GM12878 (cell line): ENCODE data around the gene CNPY1. TPM values are rescaled to one million over a fixed set of nuclear protein-coding genes. Genes with fewer than 3 reads are reported as not detected.

Experiments
- ATAC-seq: fragments of 200-7000 bp; cut with Tn5 transposase; 3 replicates; pipeline ENCODE4 v1.9.1; 2020; ENCODE audit warnings: mild to moderate bottlenecking, moderate library complexity
- BruUV-seq: library from RNA; stranded (reverse); fragments of 400-500 nt; replicated peaks from 2 replicates; lab custom pipeline; 2021; lab: Mats Ljungman, UMichigan
- CTCF ChIA-PET: fragments of 300-600 bp; sonication (Branson Sonifier 250); formaldehyde crosslinking; extraction: SDS; loops from one replicate; lab custom pipeline; 2021; ENCODE audit warnings: inconsistent platforms; lab: Yijun Ruan, JAX
- POLR2A ChIA-PET: fragments of 350-600 bp; formaldehyde crosslinking; extraction: SDS; loops from one replicate; lab custom pipeline; 2021; ENCODE audit warnings: inconsistent platforms; lab: Charles Lee
- RAD21 ChIA-PET: fragments of 300-600 bp; sonication (Branson Sonifier 250); formaldehyde crosslinking; loops from one replicate; lab custom pipeline; 2023; ENCODE audit warnings: antibody characterized with exemption; ENCODE audit not compliant: unreplicated experiment; lab: Charles Lee
- SMC1A ChIA-PET: fragments of 300-600 bp; sonication (Branson Sonifier 250); formaldehyde crosslinking; loops from one replicate; lab custom pipeline; 2023; ENCODE audit not compliant: unreplicated experiment, uncharacterized antibody; lab: Charles Lee
- DNase-seq: peaks from one replicate; pipeline ENCODE4 v3.0.0-alpha.2; 2011; ENCODE audit warnings: low read depth, low spot score
- FAIRE-seq: peaks from 3 replicates; lab custom pipeline; 2011; peaks lifted over from hg19 to GRCh38; lab: Jason Lieb, UNC
- H2AFZ ChIP-seq: 2 replicates; pipeline ENCODE4 v1.6.0; 2011; ENCODE audit warnings: low read depth, low read length, control low read depth; ENCODE audit not compliant: control insufficient read depth
- H3K27ac ChIP-seq: 2 replicates; pipeline ENCODE4 v1.5.1; 2011; ENCODE audit warnings: control low read depth; ENCODE audit not compliant: control insufficient read depth, insufficient read depth
- H3K27me3 ChIP-seq, 2 experiments: replicated peaks in 1 of 2; 2 replicates each; pipeline versions ENCODE4 v1.6.0 to v1.6.1; 2011; ENCODE audit warnings: low read length in 1 of 2; ENCODE audit not compliant: control insufficient read depth in 2 of 2, insufficient read depth in 2 of 2
- H3K36me3 ChIP-seq, 2 experiments: 2 replicates each; pipeline ENCODE4 v1.5.1; 2011; ENCODE audit warnings: low read length in 1 of 2; ENCODE audit not compliant: control insufficient read depth in 2 of 2, insufficient read depth in 2 of 2
- H3K4me1 ChIP-seq: 2 replicates; pipeline ENCODE4 v1.6.1; 2011; ENCODE audit warnings: mild to moderate bottlenecking, low read length, moderate library complexity, mixed read lengths; ENCODE audit not compliant: control insufficient read depth, insufficient read depth
- H3K4me2 ChIP-seq: 2 replicates; pipeline ENCODE4 v1.6.0; 2011; ENCODE audit warnings: control low read depth; ENCODE audit not compliant: control insufficient read depth, insufficient read depth
- H3K4me3 ChIP-seq: fragments of 200-600 bp; sonication (generic); 2 replicates; pipeline ENCODE4 v1.5.1; 2016
- H3K79me2 ChIP-seq: 2 replicates; pipeline ENCODE4 v1.6.0; 2011; ENCODE audit warnings: low read length; ENCODE audit not compliant: control insufficient read depth, insufficient read depth
- H3K9ac ChIP-seq: 2 replicates; pipeline ENCODE4 v1.8.0; 2011; ENCODE audit warnings: low read length, control low read depth, mixed read lengths; ENCODE audit not compliant: control insufficient read depth, insufficient read depth
- H3K9me3 ChIP-seq: replicated peaks from 3 replicates; pipeline ENCODE4 v1.5.1; 2011; ENCODE audit warnings: mild to moderate bottlenecking, low read length; ENCODE audit not compliant: control insufficient read depth, insufficient read depth
- H4K20me1 ChIP-seq: 2 replicates; pipeline ENCODE4 v1.6.0; 2011; ENCODE audit not compliant: control insufficient read depth, insufficient read depth
- ASH2L ChIP-seq: fragments of 300-600, 200-600 bp; sonication (generic); IDR thresholded peaks from 2 replicates; pipeline ENCODE4 v1.6.1; 2017; ENCODE audit warnings: low read depth, mild to moderate bottlenecking, borderline replicate concordance
- CBX3 ChIP-seq: fragments of 200-600 bp; sonication (generic); IDR thresholded peaks from 2 replicates; pipeline ENCODE4 v1.6.1; 2016; ENCODE audit warnings: low read depth, borderline replicate concordance
- E2F8 ChIP-seq: fragments of 450-650 bp; IDR thresholded peaks from 2 replicates; pipeline ENCODE4 v1.6.1; 2018; ENCODE audit warnings: mild to moderate bottlenecking, low read depth, moderate library complexity; ENCODE audit not compliant: partially characterized antibody
- IKZF2 ChIP-seq, 2 experiments: fragments of 450-650 bp; IDR thresholded peaks; 2 replicates each; pipeline ENCODE4 v1.6.1; 2017; ENCODE audit warnings: mild to moderate bottlenecking in 2 of 2, moderate library complexity in 2 of 2
- RAD21 ChIP-seq: IDR thresholded peaks from 2 replicates; pipeline ENCODE4 v1.6.1; 2011; ENCODE audit warnings: mild to moderate bottlenecking, low read depth, low read length, moderate library complexity; ENCODE audit not compliant: insufficient read depth
- SMARCA5 ChIP-seq: fragments of 450-650 bp; IDR thresholded peaks from 2 replicates; pipeline ENCODE4 v1.6.1; 2017; ENCODE audit warnings: mild to moderate bottlenecking
- TBL1XR1 ChIP-seq: IDR thresholded peaks from 2 replicates; pipeline ENCODE4 v1.6.1; 2012; ENCODE audit warnings: low read depth, low read length, improper control_type of control experiment
- TCF12 ChIP-seq: IDR thresholded peaks from 2 replicates; pipeline ENCODE4 v1.6.1; 2011; ENCODE audit warnings: low read depth, mild to moderate bottlenecking, low read length
- ZBTB4 ChIP-seq: fragments of 450-650 bp; formaldehyde crosslinking; IDR thresholded peaks from 2 replicates; pipeline ENCODE4 v1.4.0; 2022; ENCODE audit warnings: mild to moderate bottlenecking, moderate library complexity
- WGBS: methylation state at CpG from one replicate; pipeline ENCODE4 v1.1.6; 2016; ENCODE audit warnings: low lambda C conversion rate; ENCODE audit not compliant: insufficient replicate concordance, insufficient coverage; ENCODE audit errors: missing lambda C conversion rate; 5-methylcytosine and 5-hydroxymethylcytosine counted together
- in situ Hi-C: fragments of 300-500 bp; cut with MboI; formaldehyde crosslinking; loops from 9 replicates; pipeline ENCODE4 v1.14.3; 2018; ENCODE audit warnings: mixed read lengths
- intact Hi-C: fragments of 100-400 bp; cut with micrococcal nuclease; formaldehyde crosslinking; loops from one replicate; pipeline ENCODE4 v1.14.2; 2022; ENCODE audit not compliant: unreplicated experiment
- polyA plus RNA-seq, 11 experiments: library from polyadenylated mRNA; depleted of rRNA in 4 of 11; unstranded in 6 of 11; stranded (reverse) in 5 of 11; fragments of >200 nt; fragmentation: Nextera tagmentation in 4 of 11; fragmentation: Illumina TruSeq in 1 of 11; extraction: Ambion mirVana in 4 of 11; extraction: Trizol in 1 of 11; gene quantifications; 1 replicate in 1 of 11; 2 replicates in 10 of 11; pipeline versions ENCODE4 v1.2.1 to v1.2.3, GENCODE V29; 2011 to 2016; ENCODE audit warnings: inconsistent platforms in 2 of 11, missing spikeins in 2 of 11, low read depth in 1 of 11
- total RNA-seq, 4 experiments: library from RNA; depleted of rRNA in 3 of 4; stranded (reverse); fragments of >200 nt in 3 of 4; fragmentation: Illumina TruSeq in 1 of 4; extraction: Trizol in 1 of 4; gene quantifications; 2 replicates each; pipeline versions ENCODE4 v1.2.1 to v1.2.3, GENCODE V29; 2013 to 2021
- TF ChIP-seq, protein P1 (sequence below): fragments of 450-650 bp; IDR thresholded peaks from 2 replicates; pipeline ENCODE4 v1.6.1; 2016; ENCODE audit warnings: mild to moderate bottlenecking, moderate library complexity, borderline replicate concordance
- TF ChIP-seq, protein P2 (sequence below): IDR thresholded peaks from 2 replicates; pipeline ENCODE4 v1.6.1; 2011; ENCODE audit warnings: borderline replicate concordance, low read depth, mild to moderate bottlenecking, moderate library complexity, mixed read lengths, low read length; ENCODE audit not compliant: insufficient read depth; ENCODE audit errors: extremely low read length
- TF ChIP-seq, protein P3 (sequence below): IDR thresholded peaks from 2 replicates; pipeline ENCODE4 v1.6.1; 2011; ENCODE audit warnings: low read depth, mild to moderate bottlenecking, low read length, moderate library complexity, borderline replicate concordance; ENCODE audit errors: extremely low read depth

CNPY1 gene
- total and polyA plus RNA-seq, 10 of the 15 experiments (the other 5 are each of a cell fraction or from before 2014, with no cell fraction given) = not detected

DNA sequence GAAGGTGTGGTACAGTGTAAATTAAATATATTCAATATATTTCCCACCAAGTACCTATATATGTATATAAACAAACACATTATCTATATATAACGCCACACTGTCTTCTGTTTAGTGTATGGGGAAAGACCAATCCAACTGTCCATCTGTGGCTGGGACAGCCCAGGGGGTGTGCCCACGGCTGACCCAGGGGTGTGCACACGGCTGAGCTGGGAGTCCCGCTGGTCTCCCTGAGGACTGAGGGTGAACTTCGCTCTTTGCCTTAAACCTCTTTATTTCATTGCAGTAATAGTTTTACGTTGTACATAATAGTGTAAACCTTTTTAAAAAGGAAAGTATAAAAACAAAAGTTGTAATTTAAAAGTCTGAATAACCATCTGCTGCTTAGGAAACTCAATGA, 82.2 kb downstream of the CNPY1 start:
- no TSS peak for BruUV-seq
- Histone ChIP-seq H3K27me3 (peaks cover 19 to 58% of the 10 kb centered on the region in 2 experiments), H4K20me1 (0 out of 2 replicates have a peak, but pooled peaks cover 3% of the 10 kb centered on the region), H3K36me3 (no peaks in the 10 kb centered on the region), H2AFZ (no peak overlapping the region), H3K4me3 (no peak overlapping the region), H3K79me2 (no peaks in the 10 kb centered on the region), H3K9me3 (no peaks in the 10 kb centered on the region; the same call in 2 of the 3 replicates), H3K4me2 (no peak overlapping the region), H3K27ac (no peak overlapping the region), H3K9ac (no peak overlapping the region), H3K4me1 (no peaks in the 10 kb centered on the region)
- in situ Hi-C loops (no loop called here), intact Hi-C loops (no loop called here)
- ATAC-seq = no peak
- 22% methylated on average over 6 of the region's 6 CpGs for whole genome bisulfite sequencing
- FAIRE-seq = no peak
- ChIA-PET SMC1A (no interaction called here), POLR2A (no interaction called here), CTCF (no interaction called here), RAD21 (no interaction called here)
- DNase-seq = no peak
- no peak for TF ChIP-seq IKZF2 (IDR thresholded peaks at IDR 0.05)
- TF ChIP-seq, protein P1, sequence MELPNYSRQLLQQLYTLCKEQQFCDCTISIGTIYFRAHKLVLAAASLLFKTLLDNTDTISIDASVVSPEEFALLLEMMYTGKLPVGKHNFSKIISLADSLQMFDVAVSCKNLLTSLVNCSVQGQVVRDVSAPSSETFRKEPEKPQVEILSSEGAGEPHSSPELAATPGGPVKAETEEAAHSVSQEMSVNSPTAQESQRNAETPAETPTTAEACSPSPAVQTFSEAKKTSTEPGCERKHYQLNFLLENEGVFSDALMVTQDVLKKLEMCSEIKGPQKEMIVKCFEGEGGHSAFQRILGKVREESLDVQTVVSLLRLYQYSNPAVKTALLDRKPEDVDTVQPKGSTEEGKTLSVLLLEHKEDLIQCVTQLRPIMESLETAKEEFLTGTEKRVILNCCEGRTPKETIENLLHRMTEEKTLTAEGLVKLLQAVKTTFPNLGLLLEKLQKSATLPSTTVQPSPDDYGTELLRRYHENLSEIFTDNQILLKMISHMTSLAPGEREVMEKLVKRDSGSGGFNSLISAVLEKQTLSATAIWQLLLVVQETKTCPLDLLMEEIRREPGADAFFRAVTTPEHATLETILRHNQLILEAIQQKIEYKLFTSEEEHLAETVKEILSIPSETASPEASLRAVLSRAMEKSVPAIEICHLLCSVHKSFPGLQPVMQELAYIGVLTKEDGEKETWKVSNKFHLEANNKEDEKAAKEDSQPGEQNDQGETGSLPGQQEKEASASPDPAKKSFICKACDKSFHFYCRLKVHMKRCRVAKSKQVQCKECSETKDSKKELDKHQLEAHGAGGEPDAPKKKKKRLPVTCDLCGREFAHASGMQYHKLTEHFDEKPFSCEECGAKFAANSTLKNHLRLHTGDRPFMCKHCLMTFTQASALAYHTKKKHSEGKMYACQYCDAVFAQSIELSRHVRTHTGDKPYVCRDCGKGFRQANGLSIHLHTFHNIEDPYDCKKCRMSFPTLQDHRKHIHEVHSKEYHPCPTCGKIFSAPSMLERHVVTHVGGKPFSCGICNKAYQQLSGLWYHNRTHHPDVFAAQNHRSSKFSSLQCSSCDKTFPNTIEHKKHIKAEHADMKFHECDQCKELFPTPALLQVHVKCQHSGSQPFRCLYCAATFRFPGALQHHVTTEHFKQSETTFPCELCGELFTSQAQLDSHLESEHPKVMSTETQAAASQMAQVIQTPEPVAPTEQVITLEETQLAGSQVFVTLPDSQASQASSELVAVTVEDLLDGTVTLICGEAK = no peak
- no peak for TF ChIP-seq E2F8
- no peak for TF ChIP-seq SMARCA5
- TF ChIP-seq, protein P2, sequence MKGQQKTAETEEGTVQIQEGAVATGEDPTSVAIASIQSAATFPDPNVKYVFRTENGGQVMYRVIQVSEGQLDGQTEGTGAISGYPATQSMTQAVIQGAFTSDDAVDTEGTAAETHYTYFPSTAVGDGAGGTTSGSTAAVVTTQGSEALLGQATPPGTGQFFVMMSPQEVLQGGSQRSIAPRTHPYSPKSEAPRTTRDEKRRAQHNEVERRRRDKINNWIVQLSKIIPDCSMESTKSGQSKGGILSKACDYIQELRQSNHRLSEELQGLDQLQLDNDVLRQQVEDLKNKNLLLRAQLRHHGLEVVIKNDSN = no peak
- TF ChIP-seq RAD21 = no peak
- TF ChIP-seq TCF12 = no peak
- TF ChIP-seq, protein P3, sequence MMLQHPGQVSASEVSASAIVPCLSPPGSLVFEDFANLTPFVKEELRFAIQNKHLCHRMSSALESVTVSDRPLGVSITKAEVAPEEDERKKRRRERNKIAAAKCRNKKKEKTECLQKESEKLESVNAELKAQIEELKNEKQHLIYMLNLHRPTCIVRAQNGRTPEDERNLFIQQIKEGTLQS = no peak
- no peak for TF ChIP-seq ASH2L
- TF ChIP-seq ZBTB4 (CRISPR knock-in tag) = no peak
- TF ChIP-seq CBX3 = no peak
- TF ChIP-seq TBL1XR1 = no peak
